GM15510 (cell line): ENCODE results near the gene CPED1.

Source experiments
- POLR2A ChIP-seq: IDR thresholded peaks from 3 replicates; pipeline ENCODE4 v1.6.1; 2011; ENCODE audit warnings: borderline replicate concordance; ENCODE audit not compliant: insufficient read length; ENCODE audit errors: extremely low read depth

The CPED1 gene

GRCh38 chr7:121304102-121304658 lies 315.7 kb downstream of the CPED1 start:
- no peak for TF ChIP-seq POLR2A

GRCh38 chr7:121305109-121305508 lies 316.6 kb downstream of the CPED1 start:
- TF ChIP-seq POLR2A = no peak

- TF ChIP-seq POLR2A = no peak
These were observed 318.1 kb downstream of the CPED1 start for GRCh38 chr7:121306565-121306964.

GRCh38 chr7:121307021-121307574 lies 318.6 kb downstream of the CPED1 start:
- no peak for TF ChIP-seq POLR2A

GRCh38 chr7:121313220-121313792 lies 324.8 kb downstream of the CPED1 start:
- TF ChIP-seq POLR2A = no peak

GRCh38 chr7:121313793-121314676 lies 325.5 kb downstream of the CPED1 start:
- no peak for TF ChIP-seq POLR2A

- no peak for TF ChIP-seq POLR2A
These were observed 333.9 kb downstream of the CPED1 start for GRCh38 chr7:121322460-121322859.

GRCh38 chr7:121323515-121324302 lies 335.2 kb downstream of the CPED1 start:
- TF ChIP-seq POLR2A = no peak

GRCh38 chr7:121327671-121328070 lies 339.2 kb downstream of the CPED1 start:
- TF ChIP-seq POLR2A = no peak

- no peak for TF ChIP-seq POLR2A
These were observed 340.1 kb downstream of the CPED1 start, which contains the start of gene WNT16 for GRCh38 chr7:121328508-121329190. TSS of gene WNT16 (plus strand) at chr7:121329000. CDS start at chr7:121329293, 293 bp downstream.

- TF ChIP-seq POLR2A = no peak
These were observed 340.9 kb downstream of the CPED1 start for GRCh38 chr7:121329191-121330052.

GRCh38 chr7:121330053-121330833 lies 341.7 kb downstream of the CPED1 start:
- no peak for TF ChIP-seq POLR2A
